CD8-positive, alpha-beta memory T cell (primary cell): ENCODE measurements around the gene JMJD1C. TPM values are rescaled to one million over a fixed set of nuclear protein-coding genes. Genes with fewer than 3 reads are reported as not detected.
"Not testable (repeated sequence)": the region's sequence is repeated elsewhere in the genome, so short reads cannot be mapped to it uniquely, and the experiment has no call there.

Source experiments
- CTCF ChIA-PET: fragments of 350-600 bp; sonication (Branson Sonifier 250); formaldehyde crosslinking; loops from one replicate; lab custom pipeline; 2021; ENCODE audit warnings: antibody characterized with exemption; lab: Charles Lee
- POLR2A ChIA-PET: fragments of 350-600 bp; sonication (Branson Sonifier 250); formaldehyde crosslinking; loops from one replicate; lab custom pipeline; 2021; ENCODE audit warnings: antibody characterized with exemption; lab: Charles Lee
- DNase-seq, 5 donors: peaks; one replicate each; pipeline versions ENCODE4 v3.0.0 to v3.0.0-alpha.2; 2020 to 2022; ENCODE audit warnings: mixed read lengths in 1 of 5
- H3K27ac ChIP-seq: one replicate; pipeline ENCODE4 v1.7.0; 2013; ENCODE audit warnings: low read depth, mild to moderate bottlenecking, low read length, moderate library complexity
- H3K27me3 ChIP-seq: 2 replicates; pipeline ENCODE4 v1.7.0; 2013; ENCODE audit warnings: low read length, mild to moderate bottlenecking; ENCODE audit not compliant: insufficient read depth, poor library complexity, severe bottlenecking
- H3K36me3 ChIP-seq: 2 replicates; pipeline ENCODE4 v1.7.0; 2013; ENCODE audit warnings: mild to moderate bottlenecking, low read length, moderate library complexity; ENCODE audit not compliant: insufficient read depth
- H3K4me1 ChIP-seq: 2 replicates; pipeline ENCODE4 v1.7.0; 2013; ENCODE audit warnings: mild to moderate bottlenecking, low read length, moderate library complexity; ENCODE audit not compliant: insufficient read depth
- H3K4me3 ChIP-seq: 2 replicates; pipeline ENCODE4 v1.7.0; 2013; ENCODE audit warnings: mild to moderate bottlenecking, low read length
- H3K9me3 ChIP-seq: 2 replicates; pipeline ENCODE4 v1.7.0; 2013; ENCODE audit warnings: mild to moderate bottlenecking, low read length
- H3K27ac Mint-ChIP-seq, 8 donors: one replicate each; pipeline ENCODE4 v1.8.0; 2020 to 2021; ENCODE audit warnings: mixed read lengths in 8 of 8, mild to moderate bottlenecking in 6 of 8, inconsistent platforms in 3 of 8, moderate library complexity in 3 of 8
- H3K27me3 Mint-ChIP-seq, 2 donors: one replicate each; pipeline ENCODE4 v1.8.0; 2020 to 2021; ENCODE audit warnings: mixed read lengths in 2 of 2, mild to moderate bottlenecking in 1 of 2, moderate library complexity in 1 of 2
- H3K36me3 Mint-ChIP-seq, 3 donors: one replicate each; pipeline ENCODE4 v1.8.0; 2020 to 2021; ENCODE audit warnings: mixed read lengths in 3 of 3, inconsistent platforms in 1 of 3, mild to moderate bottlenecking in 1 of 3
- H3K4me1 Mint-ChIP-seq, 3 donors: one replicate each; pipeline ENCODE4 v1.8.0; 2020 to 2021; ENCODE audit warnings: mixed read lengths in 3 of 3, inconsistent platforms in 1 of 3, mild to moderate bottlenecking in 1 of 3
- H3K4me3 Mint-ChIP-seq, 7 donors: one replicate each; pipeline ENCODE4 v1.8.0; 2020 to 2021; ENCODE audit warnings: mixed read lengths in 7 of 7, mild to moderate bottlenecking in 6 of 7, moderate library complexity in 4 of 7, inconsistent platforms in 2 of 7
- H3K9me3 Mint-ChIP-seq, 5 donors: one replicate each; pipeline ENCODE4 v1.8.0; 2020 to 2022; ENCODE audit warnings: mixed read lengths in 5 of 5, mild to moderate bottlenecking in 3 of 5, moderate library complexity in 2 of 5, inconsistent platforms in 1 of 5
- polyA plus RNA-seq: library from polyadenylated mRNA; unstranded; fragments of 300-500 nt; fragmentation: Illumina TruSeq; gene quantifications from one replicate; pipeline ENCODE4 v1.2.3, GENCODE V29; 2021
- total RNA-seq, 2 experiments: library from RNA; stranded (reverse); gene quantifications; one replicate each; pipeline ENCODE4 v1.2.3, GENCODE V29; 2021

JMJD1C gene
- total and polyA plus RNA-seq, 3 experiments from 2014 or later = 41.7 to 51.9 (median 46.0) TPM

DNA sequence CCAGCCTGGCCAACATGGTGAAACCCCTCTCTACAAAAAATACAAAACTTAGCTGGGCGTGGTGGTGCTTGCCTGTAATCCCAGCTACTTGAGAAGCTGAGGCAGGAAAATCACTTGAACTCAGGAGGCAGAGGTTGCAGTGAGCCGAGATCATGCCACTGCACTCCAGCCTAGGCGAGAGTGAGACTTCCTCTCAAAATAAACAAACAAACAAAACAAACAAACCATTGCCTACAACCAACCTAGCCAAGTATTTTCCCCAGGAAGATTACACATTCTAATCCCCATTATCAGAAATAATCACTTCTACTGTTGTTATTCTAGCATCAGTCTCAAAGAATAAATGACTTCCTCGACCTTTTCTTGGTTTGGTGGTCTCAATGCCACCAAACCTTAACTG lies 172.9 kb downstream of the JMJD1C start:
- H3K27me3 ChIP-seq, DNase-seq, H3K36me3 ChIP-seq, H3K4me3 Mint-ChIP-seq, POLR2A ChIA-PET, H3K4me3 ChIP-seq, H3K9me3 Mint-ChIP-seq, H3K4me1 Mint-ChIP-seq, H3K4me1 ChIP-seq, H3K9me3 ChIP-seq, H3K36me3 Mint-ChIP-seq, CTCF ChIA-PET, H3K27ac ChIP-seq, H3K27me3 Mint-ChIP-seq: not testable (repeated sequence)
- peak overlapping the region in 1 of 8 donors; percentile 32 for H3K27ac Mint-ChIP-seq

DNA sequence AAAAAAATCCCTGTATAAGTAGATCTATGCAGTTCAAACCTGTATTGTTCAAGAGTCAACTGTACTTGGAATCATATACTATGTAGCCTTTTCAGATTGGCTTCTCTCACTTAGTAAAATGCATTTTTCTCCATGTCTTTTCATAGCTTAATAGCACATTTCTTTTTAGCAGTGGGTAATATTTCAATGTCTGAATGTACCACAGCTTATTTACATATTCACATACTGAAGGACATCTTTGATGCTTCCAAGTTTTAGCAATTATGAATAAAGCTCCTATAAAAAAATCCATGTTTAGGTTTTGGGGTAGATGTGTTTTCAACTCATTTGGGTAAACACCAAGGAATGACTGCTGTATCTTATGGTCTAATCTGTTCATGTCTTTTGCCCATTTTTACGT lies 177.6 kb downstream of the JMJD1C start:
- CTCF ChIA-PET = no interaction called here
- H3K27ac ChIP-seq = no peak overlapping the region
- H3K9me3 ChIP-seq = no peaks in the 10 kb centered on the region
- no peak overlapping the region for H3K4me3 Mint-ChIP-seq
- no peak for DNase-seq
- no peak overlapping the region for H3K4me3 ChIP-seq
- H3K36me3 Mint-ChIP-seq = no peaks in the 10 kb centered on the region
- H3K27me3 ChIP-seq = no peaks in the 10 kb centered on the region
- no peak overlapping the region for H3K27ac Mint-ChIP-seq
- H3K4me1 ChIP-seq = no peaks in the 10 kb centered on the region
- no peaks in the 10 kb centered on the region for H3K36me3 ChIP-seq
- no peaks in the 10 kb centered on the region for H3K27me3 Mint-ChIP-seq
- H3K9me3 Mint-ChIP-seq = no peaks in the 10 kb centered on the region
- POLR2A ChIA-PET = no interaction called here
- peaks cover 10 to 21% (median 14%) of the 10 kb centered on the region in 3 donors for H3K4me1 Mint-ChIP-seq

DNA sequence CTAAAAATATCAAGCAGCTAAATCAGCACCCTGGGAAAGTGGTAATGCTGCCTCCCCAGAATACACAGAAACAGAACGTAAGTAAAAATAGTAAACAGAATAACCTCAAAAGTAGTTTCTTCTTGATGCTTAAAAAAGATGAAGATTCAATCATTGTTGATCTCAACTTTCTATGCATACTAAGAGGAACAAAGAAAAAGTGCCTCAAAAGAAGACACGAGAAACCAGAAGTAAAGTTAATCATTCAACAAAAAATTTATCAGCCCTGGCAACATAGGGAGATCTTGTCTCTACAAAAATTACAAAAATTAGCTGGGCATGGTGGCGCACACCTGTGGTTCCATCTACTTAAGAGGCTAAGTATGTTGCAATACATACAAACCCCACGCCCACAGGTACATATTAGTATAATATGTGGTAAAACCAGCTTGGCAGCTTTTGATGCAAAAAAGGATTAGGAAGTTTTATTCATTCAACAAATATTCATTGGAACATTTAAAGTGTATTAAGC lies 179.0 kb downstream of the JMJD1C start:
- H3K4me1 ChIP-seq = no peaks in the 10 kb centered on the region
- H3K36me3 ChIP-seq = no peaks in the 10 kb centered on the region
- Mint-ChIP-seq H3K36me3 (no peaks in the 10 kb centered on the region), H3K4me3 (no peak overlapping the region), H3K9me3 (no peaks in the 10 kb centered on the region), H3K27ac (peak overlapping the region in 1 of 8 donors; percentile 10), H3K4me1 (peaks cover 8 to 18% (median 10%) of the 10 kb centered on the region in 3 donors), H3K27me3 (no peaks in the 10 kb centered on the region)
- POLR2A ChIA-PET = no interaction called here
- H3K27ac ChIP-seq = no peak overlapping the region
- H3K4me3 ChIP-seq = no peak overlapping the region
- no peaks in the 10 kb centered on the region for H3K27me3 ChIP-seq
- no peaks in the 10 kb centered on the region for H3K9me3 ChIP-seq
- CTCF ChIA-PET = no interaction called here
- DNase-seq = no peak

DNA sequence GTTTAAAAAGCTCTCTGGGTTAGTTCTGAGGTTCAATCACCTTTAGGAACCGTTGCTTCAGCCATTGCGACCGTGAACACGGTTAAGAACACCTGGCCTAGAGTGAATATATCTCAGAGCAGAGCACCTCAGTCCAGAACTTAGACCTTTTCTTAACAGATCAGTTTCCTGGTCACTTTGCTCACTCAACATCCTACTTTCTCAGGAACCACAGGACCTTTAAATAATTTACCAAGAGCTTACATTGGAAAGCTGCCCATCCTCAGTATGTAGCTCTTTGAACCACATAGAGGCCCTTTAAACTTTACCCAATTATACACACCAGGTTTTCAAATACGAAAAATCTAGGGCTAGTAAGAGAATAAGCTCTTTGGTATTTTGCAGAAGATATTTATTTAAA lies 179.4 kb downstream of the JMJD1C start:
- H3K27ac ChIP-seq = no peak overlapping the region
- H3K27ac Mint-ChIP-seq = no peak overlapping the region
- H3K4me3 Mint-ChIP-seq = no peak overlapping the region
- no peaks in the 10 kb centered on the region for H3K9me3 ChIP-seq
- H3K9me3 Mint-ChIP-seq = no peaks in the 10 kb centered on the region
- H3K4me1 Mint-ChIP-seq = peaks cover 8 to 18% (median 10%) of the 10 kb centered on the region in 3 donors
- no peaks in the 10 kb centered on the region for H3K36me3 Mint-ChIP-seq
- no peaks in the 10 kb centered on the region for H3K36me3 ChIP-seq
- ChIA-PET CTCF (no interaction called here), POLR2A (no interaction called here)
- no peaks in the 10 kb centered on the region for H3K27me3 ChIP-seq
- DNase-seq = no peak
- no peaks in the 10 kb centered on the region for H3K4me1 ChIP-seq
- H3K27me3 Mint-ChIP-seq = no peaks in the 10 kb centered on the region
- no peak overlapping the region for H3K4me3 ChIP-seq

DNA sequence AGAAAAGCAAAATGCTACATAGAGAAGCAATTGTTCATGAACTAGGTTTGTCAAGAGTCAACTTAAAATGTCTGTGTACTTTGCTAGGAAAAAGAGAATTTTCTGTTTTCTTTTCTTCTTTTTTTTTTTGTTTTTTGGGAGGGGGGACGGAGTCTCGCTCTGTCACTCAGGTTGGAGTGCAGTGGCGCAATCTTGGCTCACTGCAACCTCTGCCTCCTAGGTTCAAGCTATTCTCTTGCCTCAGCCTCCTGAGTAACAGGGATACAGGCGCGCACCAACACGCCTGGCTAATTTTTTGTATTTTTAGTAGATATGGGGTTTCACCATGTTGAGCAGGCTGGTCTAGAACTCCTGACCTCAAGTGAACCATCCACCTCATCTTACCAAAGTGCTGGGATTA lies 181.9 kb downstream of the JMJD1C start:
- Mint-ChIP-seq H3K27ac (peak overlapping the region in 2 of 8 donors; percentile 61 to 65), H3K4me1 (peaks cover 8 to 18% (median 10%) of the 10 kb centered on the region in 3 donors)
- H3K36me3 ChIP-seq, H3K4me3 Mint-ChIP-seq, H3K27me3 Mint-ChIP-seq, H3K27me3 ChIP-seq, DNase-seq, H3K9me3 ChIP-seq, H3K36me3 Mint-ChIP-seq, H3K4me1 ChIP-seq, H3K4me3 ChIP-seq, H3K27ac ChIP-seq, H3K9me3 Mint-ChIP-seq, POLR2A ChIA-PET: not testable (repeated sequence)
- CTCF ChIA-PET = interaction anchor here (0.7 to 0.9 kb wide), 2 partner anchors 13 to 16 kb away, joined by 3 read pairs; no protein-coding TSS in a partner anchor

DNA sequence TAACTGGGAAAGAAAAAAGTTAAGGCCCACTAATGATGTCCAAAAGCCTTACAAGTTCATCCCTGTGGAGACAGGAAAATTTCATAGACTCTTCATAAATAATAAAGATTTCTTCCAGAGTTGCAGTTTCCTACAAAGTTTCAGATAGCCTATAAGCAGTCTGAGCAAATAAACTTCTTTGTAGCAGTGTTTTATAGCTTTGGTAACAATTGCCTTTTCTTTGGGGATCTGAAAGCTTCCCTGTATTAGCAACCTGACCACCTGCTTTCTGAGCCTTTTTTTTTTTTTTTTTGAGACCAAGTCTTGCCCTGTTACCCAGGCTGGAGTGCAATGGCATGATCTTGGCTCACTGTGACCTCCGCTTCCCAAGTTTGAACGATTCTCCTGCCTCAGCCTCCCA lies 182.7 kb downstream of the JMJD1C start:
- Mint-ChIP-seq H3K4me1 (peaks cover 8 to 18% (median 10%) of the 10 kb centered on the region in 3 donors), H3K27ac (no peak overlapping the region), H3K4me3 (no peak overlapping the region), H3K9me3 (no peaks in the 10 kb centered on the region), H3K36me3 (peaks cover 0 to 3% (median 2%) of the 10 kb centered on the region in 3 donors), H3K27me3 (no peaks in the 10 kb centered on the region)
- ChIA-PET CTCF (no interaction called here), POLR2A (no interaction called here)
- Histone ChIP-seq H3K27me3 (no peaks in the 10 kb centered on the region), H3K4me3 (no peak overlapping the region), H3K27ac (no peak overlapping the region), H3K9me3 (no peaks in the 10 kb centered on the region), H3K4me1 (no peaks in the 10 kb centered on the region), H3K36me3 (no peaks in the 10 kb centered on the region)
- DNase-seq = no peak

DNA sequence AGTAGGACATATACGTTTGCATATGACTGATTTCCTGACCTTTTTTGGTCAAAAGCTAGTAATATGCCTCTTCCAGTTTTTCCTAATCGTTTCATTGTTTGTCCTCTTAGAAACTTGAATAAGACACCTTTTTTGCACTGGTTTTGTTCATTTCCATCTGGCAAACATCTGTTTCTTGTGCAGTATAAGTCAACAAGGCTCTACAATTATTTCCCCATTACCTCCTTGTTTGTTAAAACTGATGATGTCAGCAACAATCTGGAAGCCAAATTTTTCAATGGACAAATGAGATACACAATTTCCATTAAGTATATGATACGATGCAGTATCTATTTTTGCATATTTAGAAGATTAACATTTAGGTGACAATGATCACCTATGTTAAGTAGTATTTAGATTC lies 183.8 kb downstream of the JMJD1C start:
- H3K27me3 Mint-ChIP-seq = no peaks in the 10 kb centered on the region
- no peaks in the 10 kb centered on the region for H3K4me1 ChIP-seq
- no peaks in the 10 kb centered on the region for H3K27me3 ChIP-seq
- DNase-seq = no peak
- H3K36me3 ChIP-seq = no peaks in the 10 kb centered on the region
- H3K27ac ChIP-seq = no peak overlapping the region
- peaks cover 8 to 15% (median 10%) of the 10 kb centered on the region in 3 donors for H3K4me1 Mint-ChIP-seq
- H3K36me3 Mint-ChIP-seq = peaks cover 0 to 3% (median 2%) of the 10 kb centered on the region in 3 donors
- CTCF ChIA-PET = no interaction called here
- no peak overlapping the region for H3K4me3 ChIP-seq
- no peak overlapping the region for H3K27ac Mint-ChIP-seq
- POLR2A ChIA-PET = no interaction called here
- no peaks in the 10 kb centered on the region for H3K9me3 ChIP-seq
- H3K4me3 Mint-ChIP-seq = no peak overlapping the region
- no peaks in the 10 kb centered on the region for H3K9me3 Mint-ChIP-seq

DNA sequence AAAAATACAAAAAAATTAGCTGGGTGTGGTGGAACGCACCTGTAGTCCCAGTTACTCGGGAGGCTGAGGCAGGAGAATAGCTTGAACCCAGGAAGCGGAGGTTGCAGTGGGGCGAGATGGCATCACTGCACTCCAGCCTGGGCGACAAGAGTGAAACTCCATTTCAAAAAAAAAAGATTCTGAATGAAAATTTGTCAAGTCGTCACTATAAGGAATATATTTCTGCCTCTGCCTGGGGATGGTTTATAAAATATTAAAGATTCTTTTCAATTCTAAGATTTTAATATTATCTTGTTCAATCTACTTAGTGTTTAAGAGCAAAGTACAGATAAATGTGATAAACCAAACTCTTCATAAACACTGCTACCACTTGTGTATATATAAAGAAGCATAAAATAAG lies 185.4 kb downstream of the JMJD1C start:
- no peak overlapping the region for H3K4me3 Mint-ChIP-seq
- H3K27ac Mint-ChIP-seq = no peak overlapping the region
- no peaks in the 10 kb centered on the region for H3K36me3 ChIP-seq
- no peak overlapping the region for H3K4me3 ChIP-seq
- no peak for DNase-seq
- H3K4me1 ChIP-seq = no peaks in the 10 kb centered on the region
- no peak overlapping the region for H3K27ac ChIP-seq
- ChIA-PET POLR2A (interaction anchor here (0.6 kb wide), 1 partner anchor 27 kb away, joined by 3 read pairs; no protein-coding TSS in a partner anchor), CTCF (no interaction called here)
- H3K27me3 ChIP-seq = no peaks in the 10 kb centered on the region
- no peaks in the 10 kb centered on the region for H3K9me3 ChIP-seq
- no peaks in the 10 kb centered on the region for H3K27me3 Mint-ChIP-seq
- H3K4me1 Mint-ChIP-seq = peaks cover 7 to 11% (median 10%) of the 10 kb centered on the region in 3 donors
- H3K9me3 Mint-ChIP-seq = no peaks in the 10 kb centered on the region
- peaks cover 0 to 3% (median 2%) of the 10 kb centered on the region in 3 donors for H3K36me3 Mint-ChIP-seq
